HepG2 (cell line): Measurements from ENCODE around the gene ZFYVE26. TPM values are rescaled to one million over a fixed set of nuclear protein-coding genes. Genes with fewer than 3 reads are reported as not detected.

ENCODE experiments used
- GABPB1 ChIP-seq: IDR thresholded peaks from 2 replicates; pipeline ENCODE4 v1.6.1; 2016; ENCODE audit warnings: mild to moderate bottlenecking, missing genetic modification reagents, moderate library complexity, missing compliant biosample characterization
- RARG ChIP-seq: sonication (generic); formaldehyde crosslinking; IDR thresholded peaks from 2 replicates; pipeline ENCODE4 v1.4.0; 2020; ENCODE audit warnings: low read depth, mild to moderate bottlenecking, missing genetic modification reagents
- SNAI1 ChIP-seq: sonication (generic); formaldehyde crosslinking; IDR thresholded peaks from 2 replicates; pipeline ENCODE4 v1.5.0; 2020; ENCODE audit warnings: mild to moderate bottlenecking, missing genetic modification reagents, borderline replicate concordance
- SP4 ChIP-seq: sonication (generic); formaldehyde crosslinking; IDR thresholded peaks from 2 replicates; pipeline ENCODE4 v1.8.1; 2023; ENCODE audit warnings: mild to moderate bottlenecking, missing genetic modification reagents
- ZC3H4 ChIP-seq: sonication (generic); formaldehyde crosslinking; IDR thresholded peaks from 2 replicates; pipeline ENCODE4 v1.4.0; 2020; ENCODE audit warnings: missing genetic modification reagents, borderline replicate concordance
- ZFP90 ChIP-seq: sonication (generic); formaldehyde crosslinking; IDR thresholded peaks from 2 replicates; pipeline ENCODE4 v1.8.0; 2022; ENCODE audit warnings: missing genetic modification reagents, mild to moderate bottlenecking, inconsistent platforms, borderline replicate concordance
- ZMYM3 ChIP-seq: sonication (generic); formaldehyde crosslinking; IDR thresholded peaks from 2 replicates; pipeline ENCODE4 v1.5.1; 2020; ENCODE audit warnings: mild to moderate bottlenecking, missing genetic modification reagents
- ZNF232 ChIP-seq: sonication (generic); formaldehyde crosslinking; IDR thresholded peaks from 2 replicates; pipeline ENCODE4 v1.4.0; 2020; ENCODE audit warnings: missing genetic modification reagents, borderline replicate concordance
- ZNF263 ChIP-seq: sonication (generic); formaldehyde crosslinking; IDR thresholded peaks from 2 replicates; pipeline ENCODE4 v1.4.0; 2020; ENCODE audit warnings: missing genetic modification reagents
- ZNF331 ChIP-seq: sonication (generic); formaldehyde crosslinking; IDR thresholded peaks from 2 replicates; pipeline ENCODE4 v1.4.0; 2020; ENCODE audit warnings: missing genetic modification reagents
- ZNF441 ChIP-seq: sonication (generic); formaldehyde crosslinking; IDR thresholded peaks from 2 replicates; pipeline ENCODE4 v1.7.0; 2021; ENCODE audit warnings: missing genetic modification reagents, borderline replicate concordance
- ZNF550 ChIP-seq: sonication (generic); formaldehyde crosslinking; IDR thresholded peaks from 2 replicates; pipeline ENCODE4 v1.4.0; 2020; ENCODE audit warnings: mild to moderate bottlenecking, missing genetic modification reagents, borderline replicate concordance
- ZZZ3 ChIP-seq: sonication (generic); formaldehyde crosslinking; IDR thresholded peaks from 2 replicates; pipeline ENCODE4 v1.4.0; 2020; ENCODE audit warnings: missing genetic modification reagents, mild to moderate bottlenecking, borderline replicate concordance
- polyA plus RNA-seq, 8 experiments: library from polyadenylated mRNA; depleted of rRNA in 3 of 8; stranded (reverse) in 7 of 8; unstranded in 1 of 8; fragments of >200 nt; fragmentation: Illumina TruSeq in 4 of 8; extraction: Trizol in 4 of 8; gene quantifications; 2 replicates each; pipeline versions ENCODE4 v1.2.1 to v1.2.3, GENCODE V29; 2011 to 2016; ENCODE audit warnings: low read depth in 4 of 8, missing spikeins in 1 of 8, mixed read lengths in 1 of 8; ENCODE audit not compliant: insufficient read depth in 1 of 8
- total RNA-seq, 5 experiments: library from RNA; depleted of rRNA; stranded (reverse); fragments of >200 nt; fragmentation: Illumina TruSeq; extraction: Trizol; gene quantifications; 2 replicates each; pipeline ENCODE4 v1.2.3, GENCODE V29; 2016; ENCODE audit warnings: low read depth in 1 of 5
- TF ChIP-seq, protein P1 (sequence below): sonication (generic); formaldehyde crosslinking; IDR thresholded peaks from 2 replicates; pipeline ENCODE4 v1.8.0; 2022; ENCODE audit warnings: missing genetic modification reagents, mild to moderate bottlenecking, borderline replicate concordance
- TF ChIP-seq, protein P2 (sequence below): sonication (generic); formaldehyde crosslinking; IDR thresholded peaks from 2 replicates; pipeline ENCODE4 v1.5.0; 2020; ENCODE audit warnings: mild to moderate bottlenecking, missing genetic modification reagents, borderline replicate concordance
- TF ChIP-seq, protein P3 (sequence below): IDR thresholded peaks from 2 replicates; pipeline ENCODE4 v1.6.1; 2018; ENCODE audit warnings: missing genetic modification reagents
- TF ChIP-seq, protein P4 (sequence below): sonication (generic); formaldehyde crosslinking; IDR thresholded peaks from 2 replicates; pipeline ENCODE4 v1.4.0; 2020; ENCODE audit warnings: mild to moderate bottlenecking, missing genetic modification reagents

Gene ZFYVE26
- total and polyA plus RNA-seq, 2 of the 13 experiments (the other 11 are each of a cell fraction or from before 2014, with no cell fraction given), result 13.6 to 16.4 TPM

DNA sequence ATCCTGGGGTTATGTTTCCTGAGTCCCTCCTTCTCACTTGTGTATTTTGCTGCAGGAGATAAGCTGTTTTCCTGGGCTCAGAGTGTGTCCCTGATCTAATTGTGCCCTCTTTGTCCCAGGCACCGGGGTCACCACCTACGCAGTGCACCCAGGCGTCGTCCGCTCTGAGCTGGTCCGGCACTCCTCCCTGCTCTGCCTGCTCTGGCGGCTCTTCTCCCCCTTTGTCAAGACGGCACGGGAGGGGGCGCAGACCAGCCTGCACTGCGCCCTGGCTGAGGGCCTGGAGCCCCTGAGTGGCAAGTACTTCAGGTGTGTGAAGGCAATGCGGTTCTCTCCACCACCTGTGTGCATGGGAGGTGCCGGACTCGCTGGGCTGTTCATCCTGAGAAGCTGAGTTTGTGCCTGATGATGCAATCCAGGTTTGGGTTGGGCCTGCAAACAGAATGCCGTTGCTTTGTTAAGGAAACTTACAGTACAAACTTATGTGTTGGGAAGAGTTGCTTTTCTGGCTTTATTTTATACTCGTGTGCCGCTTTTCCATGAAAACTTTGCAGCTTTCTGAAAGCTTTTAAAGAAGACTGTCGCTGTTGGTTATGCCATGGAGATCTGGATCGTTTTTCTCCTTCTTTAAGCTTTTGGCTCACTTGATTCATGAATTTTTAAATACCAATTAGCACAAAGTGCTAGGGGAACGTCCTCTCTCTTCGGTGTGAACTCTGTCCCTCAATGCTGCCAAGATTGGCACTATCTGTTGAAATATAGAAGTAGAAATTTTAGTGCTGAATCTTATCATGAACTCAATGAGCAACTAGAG is 87.1 kb downstream of the ZFYVE26 start (continued):
- TF ChIP-seq, protein P1, sequence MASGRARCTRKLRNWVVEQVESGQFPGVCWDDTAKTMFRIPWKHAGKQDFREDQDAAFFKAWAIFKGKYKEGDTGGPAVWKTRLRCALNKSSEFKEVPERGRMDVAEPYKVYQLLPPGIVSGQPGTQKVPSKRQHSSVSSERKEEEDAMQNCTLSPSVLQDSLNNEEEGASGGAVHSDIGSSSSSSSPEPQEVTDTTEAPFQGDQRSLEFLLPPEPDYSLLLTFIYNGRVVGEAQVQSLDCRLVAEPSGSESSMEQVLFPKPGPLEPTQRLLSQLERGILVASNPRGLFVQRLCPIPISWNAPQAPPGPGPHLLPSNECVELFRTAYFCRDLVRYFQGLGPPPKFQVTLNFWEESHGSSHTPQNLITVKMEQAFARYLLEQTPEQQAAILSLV (CRISPR knock-in tag), result no peak
- TF ChIP-seq ZNF331 (CRISPR knock-in tag), result peak; percentile 54; the same call in 1 of the 2 replicates
- no peak for TF ChIP-seq SNAI1 (CRISPR knock-in tag)
- TF ChIP-seq RARG, result no peak
- TF ChIP-seq ZNF263 (CRISPR knock-in tag), result peak; percentile 91
- TF ChIP-seq ZFP90 (CRISPR knock-in tag), result no peak
- TF ChIP-seq ZC3H4 (CRISPR knock-in tag), result no peak
- no peak for TF ChIP-seq ZNF550 (CRISPR knock-in tag)
- TF ChIP-seq ZMYM3 (CRISPR knock-in tag), result peak; percentile 83; the same call in 1 of the 2 replicates
- TF ChIP-seq ZZZ3 (CRISPR knock-in tag), result no peak
- no peak; the same call in 1 of the 2 replicates for TF ChIP-seq ZNF441
- TF ChIP-seq, protein P2, sequence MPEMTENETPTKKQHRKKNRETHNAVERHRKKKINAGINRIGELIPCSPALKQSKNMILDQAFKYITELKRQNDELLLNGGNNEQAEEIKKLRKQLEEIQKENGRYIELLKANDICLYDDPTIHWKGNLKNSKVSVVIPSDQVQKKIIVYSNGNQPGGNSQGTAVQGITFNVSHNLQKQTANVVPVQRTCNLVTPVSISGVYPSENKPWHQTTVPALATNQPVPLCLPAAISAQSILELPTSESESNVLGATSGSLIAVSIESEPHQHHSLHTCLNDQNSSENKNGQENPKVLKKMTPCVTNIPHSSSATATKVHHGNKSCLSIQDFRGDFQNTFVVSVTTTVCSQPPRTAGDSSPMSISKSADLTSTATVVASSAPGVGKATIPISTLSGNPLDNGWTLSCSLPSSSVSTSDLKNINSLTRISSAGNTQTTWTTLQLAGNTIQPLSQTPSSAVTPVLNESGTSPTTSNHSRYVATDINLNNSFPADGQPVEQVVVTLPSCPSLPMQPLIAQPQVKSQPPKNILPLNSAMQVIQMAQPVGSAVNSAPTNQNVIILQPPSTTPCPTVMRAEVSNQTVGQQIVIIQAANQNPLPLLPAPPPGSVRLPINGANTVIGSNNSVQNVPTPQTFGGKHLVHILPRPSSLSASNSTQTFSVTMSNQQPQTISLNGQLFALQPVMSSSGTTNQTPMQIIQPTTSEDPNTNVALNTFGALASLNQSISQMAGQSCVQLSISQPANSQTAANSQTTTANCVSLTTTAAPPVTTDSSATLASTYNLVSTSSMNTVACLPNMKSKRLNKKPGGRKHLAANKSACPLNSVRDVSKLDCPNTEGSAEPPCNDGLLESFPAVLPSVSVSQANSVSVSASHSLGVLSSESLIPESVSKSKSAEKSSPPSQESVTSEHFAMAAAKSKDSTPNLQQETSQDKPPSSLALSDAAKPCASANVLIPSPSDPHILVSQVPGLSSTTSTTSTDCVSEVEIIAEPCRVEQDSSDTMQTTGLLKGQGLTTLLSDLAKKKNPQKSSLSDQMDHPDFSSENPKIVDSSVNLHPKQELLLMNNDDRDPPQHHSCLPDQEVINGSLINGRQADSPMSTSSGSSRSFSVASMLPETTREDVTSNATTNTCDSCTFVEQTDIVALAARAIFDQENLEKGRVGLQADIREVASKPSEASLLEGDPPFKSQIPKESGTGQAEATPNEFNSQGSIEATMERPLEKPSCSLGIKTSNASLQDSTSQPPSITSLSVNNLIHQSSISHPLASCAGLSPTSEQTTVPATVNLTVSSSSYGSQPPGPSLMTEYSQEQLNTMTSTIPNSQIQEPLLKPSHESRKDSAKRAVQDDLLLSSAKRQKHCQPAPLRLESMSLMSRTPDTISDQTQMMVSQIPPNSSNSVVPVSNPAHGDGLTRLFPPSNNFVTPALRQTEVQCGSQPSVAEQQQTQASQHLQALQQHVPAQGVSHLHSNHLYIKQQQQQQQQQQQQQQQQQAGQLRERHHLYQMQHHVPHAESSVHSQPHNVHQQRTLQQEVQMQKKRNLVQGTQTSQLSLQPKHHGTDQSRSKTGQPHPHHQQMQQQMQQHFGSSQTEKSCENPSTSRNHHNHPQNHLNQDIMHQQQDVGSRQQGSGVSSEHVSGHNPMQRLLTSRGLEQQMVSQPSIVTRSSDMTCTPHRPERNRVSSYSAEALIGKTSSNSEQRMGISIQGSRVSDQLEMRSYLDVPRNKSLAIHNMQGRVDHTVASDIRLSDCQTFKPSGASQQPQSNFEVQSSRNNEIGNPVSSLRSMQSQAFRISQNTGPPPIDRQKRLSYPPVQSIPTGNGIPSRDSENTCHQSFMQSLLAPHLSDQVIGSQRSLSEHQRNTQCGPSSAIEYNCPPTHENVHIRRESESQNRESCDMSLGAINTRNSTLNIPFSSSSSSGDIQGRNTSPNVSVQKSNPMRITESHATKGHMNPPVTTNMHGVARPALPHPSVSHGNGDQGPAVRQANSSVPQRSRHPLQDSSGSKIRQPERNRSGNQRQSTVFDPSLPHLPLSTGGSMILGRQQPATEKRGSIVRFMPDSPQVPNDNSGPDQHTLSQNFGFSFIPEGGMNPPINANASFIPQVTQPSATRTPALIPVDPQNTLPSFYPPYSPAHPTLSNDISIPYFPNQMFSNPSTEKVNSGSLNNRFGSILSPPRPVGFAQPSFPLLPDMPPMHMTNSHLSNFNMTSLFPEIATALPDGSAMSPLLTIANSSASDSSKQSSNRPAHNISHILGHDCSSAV (CRISPR knock-in tag), result no peak
- TF ChIP-seq, protein P3, sequence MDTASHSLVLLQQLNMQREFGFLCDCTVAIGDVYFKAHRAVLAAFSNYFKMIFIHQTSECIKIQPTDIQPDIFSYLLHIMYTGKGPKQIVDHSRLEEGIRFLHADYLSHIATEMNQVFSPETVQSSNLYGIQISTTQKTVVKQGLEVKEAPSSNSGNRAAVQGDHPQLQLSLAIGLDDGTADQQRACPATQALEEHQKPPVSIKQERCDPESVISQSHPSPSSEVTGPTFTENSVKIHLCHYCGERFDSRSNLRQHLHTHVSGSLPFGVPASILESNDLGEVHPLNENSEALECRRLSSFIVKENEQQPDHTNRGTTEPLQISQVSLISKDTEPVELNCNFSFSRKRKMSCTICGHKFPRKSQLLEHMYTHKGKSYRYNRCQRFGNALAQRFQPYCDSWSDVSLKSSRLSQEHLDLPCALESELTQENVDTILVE (CRISPR knock-in tag), result no peak
- TF ChIP-seq SP4, result no peak
- no peak for TF ChIP-seq ZNF232 (CRISPR knock-in tag)
- peak; percentile 61 for TF ChIP-seq GABPB1 (CRISPR knock-in tag)
- TF ChIP-seq, protein P4, sequence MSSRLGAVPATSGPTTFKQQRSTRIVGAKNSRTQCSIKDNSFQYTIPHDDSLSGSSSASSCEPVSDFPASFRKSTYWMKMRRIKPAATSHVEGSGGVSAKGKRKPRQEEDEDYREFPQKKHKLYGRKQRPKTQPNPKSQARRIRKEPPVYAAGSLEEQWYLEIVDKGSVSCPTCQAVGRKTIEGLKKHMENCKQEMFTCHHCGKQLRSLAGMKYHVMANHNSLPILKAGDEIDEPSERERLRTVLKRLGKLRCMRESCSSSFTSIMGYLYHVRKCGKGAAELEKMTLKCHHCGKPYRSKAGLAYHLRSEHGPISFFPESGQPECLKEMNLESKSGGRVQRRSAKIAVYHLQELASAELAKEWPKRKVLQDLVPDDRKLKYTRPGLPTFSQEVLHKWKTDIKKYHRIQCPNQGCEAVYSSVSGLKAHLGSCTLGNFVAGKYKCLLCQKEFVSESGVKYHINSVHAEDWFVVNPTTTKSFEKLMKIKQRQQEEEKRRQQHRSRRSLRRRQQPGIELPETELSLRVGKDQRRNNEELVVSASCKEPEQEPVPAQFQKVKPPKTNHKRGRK (CRISPR knock-in tag), result no peak
